Activated T-cell treated with anti-CD3 and anti-CD28 coated beads, Interleukin-2, amount 50 U/mL, for 4 hours (primary cell): Measurements from ENCODE around the gene BET1L. TPM values are rescaled to one million over a fixed set of nuclear protein-coding genes. Genes with fewer than 3 reads are reported as not detected.

ENCODE experiments used
- total RNA-seq, 3 donors: library from RNA; stranded (reverse); gene quantifications; one replicate each; pipeline ENCODE4 v1.2.1, GENCODE V29; 2021

The BET1L gene
- total RNA-seq, 3 donors from 2014 or later: 41.1 to 46.1 (median 42.6) TPM

Other genes starting within 250 kb of the BET1L start
- not detected for gene SCGB1C1, start 14.3 kb downstream of the BET1L start, total RNA-seq
- 100 to 1,000 TPM; 145 to 152 (median 151) TPM for gene RIC8A, start 309 bp upstream of the BET1L start, total RNA-seq
- gene SIRT3, start 28.9 kb upstream of the BET1L start, total RNA-seq: 10 to 100 TPM in 1 of 3 donors, 1 to 10 TPM in 2; 7.0 to 12.6 (median 8.3) TPM
- 100 to 1,000 TPM; 348 to 399 (median 390) TPM for gene PSMD13, start 29.6 kb upstream of the BET1L start, total RNA-seq
- 1 to 10 TPM in 2 of 3 donors, under 1 TPM in 1; 0.33 to 3.2 (median 1.2) TPM for gene NLRP6, start 71.0 kb upstream of the BET1L start, total RNA-seq
- gene PGGHG, start 81.7 kb upstream of the BET1L start, total RNA-seq: 10 to 100 TPM; 16.6 to 76.3 (median 28.3) TPM
- not detected for gene IFITM5, start 92.1 kb upstream of the BET1L start, total RNA-seq
- 100 to 1,000 TPM; 197 to 257 (median 231) TPM for gene IFITM2, start 100.4 kb upstream of the BET1L start, total RNA-seq
- gene IFITM1, start 106.6 kb upstream of the BET1L start, total RNA-seq: 100 to 1,000 TPM in 2 of 3 donors, 10 to 100 TPM in 1; 99.3 to 144 (median 120) TPM
- gene IFITM3, start 113.5 kb upstream of the BET1L start, total RNA-seq: 10 to 100 TPM in 2 of 3 donors, 1 to 10 TPM in 1; 5.3 to 24.6 (median 20.4) TPM
- 1 to 10 TPM; 3.8 to 6.1 (median 5.5) TPM for gene B4GALNT4, start 162.1 kb upstream of the BET1L start, total RNA-seq
- under 1 TPM; 0.11 to 0.40 (median 0.16) TPM for gene PKP3, start 186.8 kb upstream of the BET1L start, total RNA-seq
- gene SIGIRR, start 207.6 kb upstream of the BET1L start, total RNA-seq: 10 to 100 TPM; 26.7 to 29.3 (median 29.2) TPM
- 10 to 100 TPM; 16.5 to 21.7 (median 20.4) TPM for gene ANO9, start 234.6 kb upstream of the BET1L start, total RNA-seq
- gene PTDSS2, start 242.9 kb upstream of the BET1L start, total RNA-seq: 10 to 100 TPM; 25.7 to 30.9 (median 29.1) TPM